Measurements from ENCODE around the gene SURF6.
"Not testable (repeated sequence)": the region's sequence is repeated elsewhere in the genome, so short reads cannot be mapped to it uniquely, and the experiment has no call there.

SURF6 gene

GRCh38 chr9:133341369-133342068 lies 5.5 kb upstream of the SURF6 start:
- Histone ChIP-seq H3K27me3 (ENCODE audit: control insufficient read depth in 5 of 5, insufficient read depth in 4 of 5, low read length in 5 of 5) (no peaks in the 10 kb centered on the region), H3K9ac (ENCODE audit: low read length in 5 of 5) (peak overlapping the region in 1 of 5 donors; percentile 35), H3K36me3 (ENCODE audit: control insufficient read depth in 5 of 5, insufficient read depth in 5 of 5, low read length in 5 of 5) (peaks cover 0 to 73% (median 62%) of the 10 kb centered on the region in 5 donors), H3K9me3 (ENCODE audit: control insufficient read depth in 5 of 5, low read length in 5 of 5) (no peaks in the 10 kb centered on the region), H3K4me1 (ENCODE audit: control insufficient read depth in 5 of 5, insufficient read depth in 5 of 5, low read length in 5 of 5) (peaks cover 5 to 56% (median 38%) of the 10 kb centered on the region in 5 donors), H3K27ac (ENCODE audit: low read depth, low read length) (no peak overlapping the region), H3K4me3 (ENCODE audit: low read depth in 1 of 5, low read length in 5 of 5) (peak overlapping the region in 1 of 5 donors; percentile 38)

GRCh38 chr9:133340916-133341315 lies 4.9 kb upstream of the SURF6 start:
- peak overlapping the region in 3 of 5 donors; percentile 35 to 54 (median 46) for H3K9ac ChIP-seq (ENCODE audit: low read length in 5 of 5)

GRCh38 chr9:133340256-133340655 lies 4.3 kb upstream of the SURF6 start:
- H3K4me1 ChIP-seq (ENCODE audit: control insufficient read depth in 5 of 5, insufficient read depth in 5 of 5, low read length in 5 of 5): peaks cover 3 to 54% (median 41%) of the 10 kb centered on the region in 5 donors
- H3K9me3 ChIP-seq (ENCODE audit: control insufficient read depth in 5 of 5, low read length in 5 of 5): no peaks in the 10 kb centered on the region
- H3K9ac ChIP-seq (ENCODE audit: low read length in 5 of 5): peak overlapping the region in 3 of 5 donors; percentile 21 to 54 (median 46)
- peak overlapping the region in 2 of 5 donors; percentile 13 to 36 for H3K4me3 ChIP-seq (ENCODE audit: low read depth in 1 of 5, low read length in 5 of 5)
- H3K36me3 ChIP-seq (ENCODE audit: control insufficient read depth in 5 of 5, insufficient read depth in 5 of 5, low read length in 5 of 5): peaks cover 0 to 64% (median 59%) of the 10 kb centered on the region in 5 donors
- no peaks in the 10 kb centered on the region for H3K27me3 ChIP-seq (ENCODE audit: control insufficient read depth in 5 of 5, insufficient read depth in 4 of 5, low read length in 5 of 5)
- H3K27ac ChIP-seq (ENCODE audit: low read depth, low read length): no peak overlapping the region

More at GRCh38 chr9:133340916-133341315, 4.9 kb upstream of the SURF6 start:
- no peak overlapping the region for H3K27ac ChIP-seq (ENCODE audit: low read depth, low read length)
- H3K4me3 ChIP-seq (ENCODE audit: low read depth in 1 of 5, low read length in 5 of 5): peak overlapping the region in 1 of 5 donors; percentile 13
- no peaks in the 10 kb centered on the region for H3K9me3 ChIP-seq (ENCODE audit: control insufficient read depth in 5 of 5, low read length in 5 of 5)
- peaks cover 0 to 71% (median 61%) of the 10 kb centered on the region in 5 donors for H3K36me3 ChIP-seq (ENCODE audit: control insufficient read depth in 5 of 5, insufficient read depth in 5 of 5, low read length in 5 of 5)
- H3K27me3 ChIP-seq (ENCODE audit: control insufficient read depth in 5 of 5, insufficient read depth in 4 of 5, low read length in 5 of 5): no peaks in the 10 kb centered on the region
- H3K4me1 ChIP-seq (ENCODE audit: control insufficient read depth in 5 of 5, insufficient read depth in 5 of 5, low read length in 5 of 5): peaks cover 2 to 54% (median 36%) of the 10 kb centered on the region in 5 donors

GRCh38 chr9:133339641-133340040 lies 3.7 kb upstream of the SURF6 start:
- H3K4me3 ChIP-seq (ENCODE audit: low read depth in 1 of 5, low read length in 5 of 5): no peak overlapping the region
- no peaks in the 10 kb centered on the region for H3K27me3 ChIP-seq (ENCODE audit: control insufficient read depth in 5 of 5, insufficient read depth in 4 of 5, low read length in 5 of 5)
- H3K27ac ChIP-seq (ENCODE audit: low read depth, low read length): no peak overlapping the region
- no peaks in the 10 kb centered on the region for H3K9me3 ChIP-seq (ENCODE audit: control insufficient read depth in 5 of 5, low read length in 5 of 5)
- H3K9ac ChIP-seq (ENCODE audit: low read length in 5 of 5): peak overlapping the region in 1 of 5 donors; percentile 9
- H3K36me3 ChIP-seq (ENCODE audit: control insufficient read depth in 5 of 5, insufficient read depth in 5 of 5, low read length in 5 of 5): peaks cover 0 to 58% (median 53%) of the 10 kb centered on the region in 5 donors
- peaks cover 5 to 61% (median 47%) of the 10 kb centered on the region in 5 donors for H3K4me1 ChIP-seq (ENCODE audit: control insufficient read depth in 5 of 5, insufficient read depth in 5 of 5, low read length in 5 of 5)

GRCh38 chr9:133334888-133335287 lies 1.1 kb downstream of the SURF6 start:
- Histone ChIP-seq H3K4me3 (ENCODE audit: low read depth in 1 of 5, low read length in 5 of 5) (peak overlapping the region in 3 of 5 donors; percentile 86 to 90 (median 89)), H3K36me3 (ENCODE audit: control insufficient read depth in 5 of 5, insufficient read depth in 5 of 5, low read length in 5 of 5) (peaks cover 4 to 56% (median 47%) of the 10 kb centered on the region in 5 donors), H3K4me1 (ENCODE audit: control insufficient read depth in 5 of 5, insufficient read depth in 5 of 5, low read length in 5 of 5) (peaks cover 3 to 36% (median 30%) of the 10 kb centered on the region in 5 donors), H3K9ac (ENCODE audit: low read length in 5 of 5) (peak overlapping the region in 3 of 5 donors; percentile 1 to 90 (median 84))
- H3K27me3 ChIP-seq (ENCODE audit: control insufficient read depth in 5 of 5, insufficient read depth in 4 of 5, low read length in 5 of 5); H3K27ac ChIP-seq (ENCODE audit: low read depth, low read length); H3K9me3 ChIP-seq (ENCODE audit: control insufficient read depth in 5 of 5, low read length in 5 of 5): not testable (repeated sequence)

GRCh38 chr9:133334161-133334560 lies 1.8 kb downstream of the SURF6 start:
- peaks cover 4 to 51% (median 43%) of the 10 kb centered on the region in 5 donors for H3K36me3 ChIP-seq (ENCODE audit: control insufficient read depth in 5 of 5, insufficient read depth in 5 of 5, low read length in 5 of 5)
- no peak overlapping the region for H3K27ac ChIP-seq (ENCODE audit: low read depth, low read length)
- H3K4me1 ChIP-seq (ENCODE audit: control insufficient read depth in 5 of 5, insufficient read depth in 5 of 5, low read length in 5 of 5): peaks cover 3 to 29% (median 26%) of the 10 kb centered on the region in 5 donors
- H3K27me3 ChIP-seq (ENCODE audit: control insufficient read depth in 5 of 5, insufficient read depth in 4 of 5, low read length in 5 of 5): no peaks in the 10 kb centered on the region
- H3K9ac ChIP-seq (ENCODE audit: low read length in 5 of 5): no peak overlapping the region
- H3K4me3 ChIP-seq (ENCODE audit: low read depth in 1 of 5, low read length in 5 of 5): no peak overlapping the region
- H3K9me3 ChIP-seq (ENCODE audit: control insufficient read depth in 5 of 5, low read length in 5 of 5): no peaks in the 10 kb centered on the region

GRCh38 chr9:133333566-133333965 lies 2.4 kb downstream of the SURF6 start:
- Histone ChIP-seq H3K9ac (ENCODE audit: low read length in 5 of 5) (peak overlapping the region in 1 of 5 donors; percentile 30), H3K36me3 (ENCODE audit: control insufficient read depth in 5 of 5, insufficient read depth in 5 of 5, low read length in 5 of 5) (peaks cover 4 to 48% (median 42%) of the 10 kb centered on the region in 5 donors), H3K4me3 (ENCODE audit: low read depth in 1 of 5, low read length in 5 of 5) (no peak overlapping the region), H3K27ac (ENCODE audit: low read depth, low read length) (no peak overlapping the region), H3K4me1 (ENCODE audit: control insufficient read depth in 5 of 5, insufficient read depth in 5 of 5, low read length in 5 of 5) (peaks cover 3 to 23% (median 21%) of the 10 kb centered on the region in 5 donors), H3K9me3 (ENCODE audit: control insufficient read depth in 5 of 5, low read length in 5 of 5) (no peaks in the 10 kb centered on the region), H3K27me3 (ENCODE audit: control insufficient read depth in 5 of 5, insufficient read depth in 4 of 5, low read length in 5 of 5) (no peaks in the 10 kb centered on the region)

GRCh38 chr9:133333011-133333410 lies 3.0 kb downstream of the SURF6 start:
- Histone ChIP-seq H3K4me1 (ENCODE audit: control insufficient read depth in 5 of 5, insufficient read depth in 5 of 5, low read length in 5 of 5) (peaks cover 3 to 23% (median 21%) of the 10 kb centered on the region in 5 donors), H3K9me3 (ENCODE audit: control insufficient read depth in 5 of 5, low read length in 5 of 5) (no peaks in the 10 kb centered on the region), H3K4me3 (ENCODE audit: low read depth in 1 of 5, low read length in 5 of 5) (no peak overlapping the region), H3K36me3 (ENCODE audit: control insufficient read depth in 5 of 5, insufficient read depth in 5 of 5, low read length in 5 of 5) (peaks cover 4 to 48% (median 42%) of the 10 kb centered on the region in 5 donors), H3K27me3 (ENCODE audit: control insufficient read depth in 5 of 5, insufficient read depth in 4 of 5, low read length in 5 of 5) (no peaks in the 10 kb centered on the region), H3K9ac (ENCODE audit: low read length in 5 of 5) (no peak overlapping the region), H3K27ac (ENCODE audit: low read depth, low read length) (no peak overlapping the region)

- Histone ChIP-seq H3K36me3 (ENCODE audit: control insufficient read depth in 5 of 5, insufficient read depth in 5 of 5, low read length in 5 of 5) (peaks cover 4 to 48% (median 42%) of the 10 kb centered on the region in 5 donors), H3K9ac (ENCODE audit: low read length in 5 of 5) (no peak overlapping the region), H3K4me1 (ENCODE audit: control insufficient read depth in 5 of 5, insufficient read depth in 5 of 5, low read length in 5 of 5) (peaks cover 3 to 23% (median 21%) of the 10 kb centered on the region in 5 donors), H3K4me3 (ENCODE audit: low read depth in 1 of 5, low read length in 5 of 5) (no peak overlapping the region), H3K9me3 (ENCODE audit: control insufficient read depth in 5 of 5, low read length in 5 of 5) (no peaks in the 10 kb centered on the region), H3K27ac (ENCODE audit: low read depth, low read length) (no peak overlapping the region), H3K27me3 (ENCODE audit: control insufficient read depth in 5 of 5, insufficient read depth in 4 of 5, low read length in 5 of 5) (no peaks in the 10 kb centered on the region)
Observed at GRCh38 chr9:133332381-133332730, 3.6 kb downstream of the SURF6 start.

GRCh38 chr9:133331641-133332380 lies 4.2 kb downstream of the SURF6 start:
- H3K9ac ChIP-seq (ENCODE audit: low read length in 5 of 5): no peak overlapping the region
- peaks cover 4 to 48% (median 42%) of the 10 kb centered on the region in 5 donors for H3K36me3 ChIP-seq (ENCODE audit: control insufficient read depth in 5 of 5, insufficient read depth in 5 of 5, low read length in 5 of 5)
- H3K4me3 ChIP-seq (ENCODE audit: low read depth in 1 of 5, low read length in 5 of 5): no peak overlapping the region
- H3K27ac ChIP-seq (ENCODE audit: low read depth, low read length): no peak overlapping the region
- H3K9me3 ChIP-seq (ENCODE audit: control insufficient read depth in 5 of 5, low read length in 5 of 5): no peaks in the 10 kb centered on the region
- no peaks in the 10 kb centered on the region for H3K27me3 ChIP-seq (ENCODE audit: control insufficient read depth in 5 of 5, insufficient read depth in 4 of 5, low read length in 5 of 5)
- H3K4me1 ChIP-seq (ENCODE audit: control insufficient read depth in 5 of 5, insufficient read depth in 5 of 5, low read length in 5 of 5): peaks cover 3 to 22% (median 20%) of the 10 kb centered on the region in 5 donors

All from subcutaneous abdominal adipose tissue (tissue), 5 donors.